Neutrophil (primary cell): ENCODE results near the gene PRKD3.
"Not testable (repeated sequence)": the region's sequence is repeated elsewhere in the genome, so short reads cannot be mapped to it uniquely, and the experiment has no call there.

ENCODE experiments used
- H3K27ac ChIP-seq: fragments of 200-600 bp; sonication (generic); 2 replicates; pipeline ENCODE4 v1.5.1; 2016; ENCODE audit warnings: mild to moderate bottlenecking, moderate library complexity
- H3K27me3 ChIP-seq: fragments of 200-600 bp; sonication (generic); 2 replicates; pipeline ENCODE4 v1.6.0; 2016; ENCODE audit warnings: mild to moderate bottlenecking
- H3K36me3 ChIP-seq: fragments of 200-600 bp; sonication (generic); 2 replicates; pipeline ENCODE4 v1.5.1; 2017
- H3K4me1 ChIP-seq, 2 experiments: fragments of 200-600 bp in 1 of 2; sonication (generic) in 1 of 2; 1 replicate in 1 of 2; 2 replicates in 1 of 2; pipeline versions ENCODE4 v1.5.1 to v1.6.1; 2013 to 2016; ENCODE audit warnings: low read depth in 1 of 2, low read length in 1 of 2, mild to moderate bottlenecking in 1 of 2, moderate library complexity in 1 of 2; ENCODE audit not compliant: control insufficient read depth in 1 of 2, insufficient read depth in 1 of 2
- H3K4me3 ChIP-seq, 2 experiments: fragments of 200-600 bp in 1 of 2; sonication (generic) in 1 of 2; 1 replicate in 1 of 2; 2 replicates in 1 of 2; pipeline ENCODE4 v1.5.1; 2013 to 2016; ENCODE audit warnings: low read depth in 1 of 2, low read length in 1 of 2, mild to moderate bottlenecking in 1 of 2, moderate library complexity in 1 of 2
- H3K9me3 ChIP-seq: fragments of 200-600 bp; sonication (generic); 2 replicates; pipeline ENCODE4 v1.5.1; 2016
- CTCF ChIP-seq: fragments of 200-600 bp; sonication (generic); IDR thresholded peaks from 2 replicates; pipeline ENCODE4 v1.5.1; 2016; ENCODE audit warnings: antibody characterized with exemption

The PRKD3 gene

GRCh38 chr2:37300146-37300545, 24.5 kb downstream of the PRKD3 start:
- no peaks in the 10 kb centered on the region for H3K4me1 ChIP-seq
- no peak for TF ChIP-seq CTCF
- no peak overlapping the region for H3K4me3 ChIP-seq
- no peaks in the 10 kb centered on the region for H3K9me3 ChIP-seq
- H3K27ac ChIP-seq, result no peak overlapping the region
- no peaks in the 10 kb centered on the region for H3K36me3 ChIP-seq
- H3K27me3 ChIP-seq, result no peaks in the 10 kb centered on the region

- no peak overlapping the region for H3K27ac ChIP-seq
- no peaks in the 10 kb centered on the region for H3K36me3 ChIP-seq
- H3K9me3 ChIP-seq, result no peaks in the 10 kb centered on the region
- TF ChIP-seq CTCF, result no peak
- no peaks in the 10 kb centered on the region for H3K27me3 ChIP-seq
- no peaks in the 10 kb centered on the region for H3K4me1 ChIP-seq
- H3K4me3 ChIP-seq, result no peak overlapping the region
These were observed 27.0 kb downstream of the PRKD3 start for GRCh38 chr2:37297632-37298031.

GRCh38 chr2:37295469-37296073, 29.1 kb downstream of the PRKD3 start:
- Histone ChIP-seq H3K27me3 (no peaks in the 10 kb centered on the region), H3K9me3 (no peaks in the 10 kb centered on the region), H3K27ac (no peak overlapping the region), H3K4me3 (no peak overlapping the region), H3K36me3 (no peaks in the 10 kb centered on the region), H3K4me1 (no peaks in the 10 kb centered on the region)
- TF ChIP-seq CTCF, result no peak

GRCh38 chr2:37294858-37295257, 29.8 kb downstream of the PRKD3 start:
- H3K27ac ChIP-seq, H3K27me3 ChIP-seq, H3K9me3 ChIP-seq, H3K4me3 ChIP-seq, H3K4me1 ChIP-seq, H3K36me3 ChIP-seq: not testable (repeated sequence)

GRCh38 chr2:37291680-37292079, 33.0 kb downstream of the PRKD3 start:
- Histone ChIP-seq H3K27me3 (no peaks in the 10 kb centered on the region), H3K4me3 (no peak overlapping the region), H3K36me3 (no peaks in the 10 kb centered on the region), H3K27ac (no peak overlapping the region), H3K9me3 (no peaks in the 10 kb centered on the region), H3K4me1 (peaks cover 9 to 11% of the 10 kb centered on the region in 2 experiments)
- TF ChIP-seq CTCF, result no peak

GRCh38 chr2:37287966-37288365, 36.7 kb downstream of the PRKD3 start:
- TF ChIP-seq CTCF, result no peak
- Histone ChIP-seq H3K36me3 (no peaks in the 10 kb centered on the region), H3K27me3 (no peaks in the 10 kb centered on the region), H3K4me3 (no peak overlapping the region), H3K4me1 (peaks cover 9 to 11% of the 10 kb centered on the region in 2 experiments), H3K27ac (no peak overlapping the region), H3K9me3 (no peaks in the 10 kb centered on the region)
